M059J (cell line): Measurements from ENCODE around the gene NHEJ1. TPM values are rescaled to one million over a fixed set of nuclear protein-coding genes. Genes with fewer than 3 reads are reported as not detected.
A peak's percentile ranks its signal among the peaks of the same experiment; 100 is the strongest.

Experiments
- DNase-seq: peaks from one replicate; pipeline ENCODE4 v3.0.0-alpha.2; 2012; ENCODE audit warnings: low read depth
- total RNA-seq: library from RNA; depleted of rRNA; stranded (reverse); fragments of >200 nt; shearing (Covaris generic); gene quantifications from 2 replicates; pipeline ENCODE4 v1.2.3, GENCODE V29; 2014

NHEJ1 gene
- total RNA-seq, 1 experiment from 2014 or later = 13.6 TPM

DNA sequence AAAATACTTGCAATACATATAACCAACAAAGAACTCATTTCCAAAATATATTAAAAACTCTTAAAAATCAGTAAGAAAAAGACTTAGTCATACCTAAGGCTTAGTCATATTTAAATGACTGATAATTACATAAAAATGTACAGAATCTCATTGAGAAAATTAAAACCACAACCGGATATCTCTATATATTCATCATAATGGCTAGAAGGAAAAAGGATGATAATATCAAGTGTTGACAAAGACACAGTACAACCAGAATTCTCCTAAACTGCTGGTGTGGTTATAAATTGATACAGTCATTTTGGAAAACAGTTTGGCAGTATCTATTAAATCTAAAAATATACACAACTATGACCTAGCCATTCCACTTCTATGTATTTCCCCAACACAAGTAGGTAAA is 72.8 kb downstream of the NHEJ1 start:
- DNase-seq = no peak

DNA sequence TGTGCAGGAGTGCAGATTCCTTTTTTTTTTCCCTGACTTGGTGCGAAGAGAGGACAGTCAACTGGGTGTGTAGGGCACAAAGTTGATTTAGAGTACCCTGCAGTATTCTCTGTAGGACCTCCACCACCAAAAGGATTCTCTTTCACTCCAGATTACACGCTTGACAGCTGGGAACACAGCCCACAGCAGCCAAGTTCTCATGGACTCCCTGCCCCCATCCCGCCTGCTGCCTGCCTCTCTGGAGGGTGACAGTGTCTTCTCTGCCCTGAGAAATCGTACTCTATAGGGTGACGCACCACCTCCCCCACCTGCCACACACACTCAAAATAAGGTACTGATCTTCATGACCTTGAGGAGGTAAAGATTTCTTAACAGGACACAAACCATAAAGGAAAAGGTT is 73.3 kb downstream of the NHEJ1 start:
- DNase-seq = no peak

DNA sequence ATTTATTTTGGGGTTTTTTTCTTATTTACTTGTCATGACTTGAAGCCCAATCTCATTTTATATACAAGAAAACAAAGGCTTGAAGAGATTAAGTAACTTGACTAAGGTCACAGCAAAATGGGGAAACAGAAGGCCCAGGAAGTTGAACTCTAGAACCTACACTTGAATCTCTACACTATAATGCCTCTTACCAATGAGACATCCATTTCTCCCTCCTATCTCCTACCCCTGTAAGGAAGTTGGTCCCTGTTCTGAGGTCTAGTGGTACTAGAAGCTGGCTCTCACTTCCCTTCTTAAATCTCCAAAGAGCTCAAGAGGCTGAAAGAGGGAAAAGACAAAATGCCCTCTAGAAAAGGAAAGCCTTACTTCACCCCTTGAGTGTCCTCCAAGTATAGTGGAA is 74.4 kb downstream of the NHEJ1 start:
- DNase-seq = no peak

DNA sequence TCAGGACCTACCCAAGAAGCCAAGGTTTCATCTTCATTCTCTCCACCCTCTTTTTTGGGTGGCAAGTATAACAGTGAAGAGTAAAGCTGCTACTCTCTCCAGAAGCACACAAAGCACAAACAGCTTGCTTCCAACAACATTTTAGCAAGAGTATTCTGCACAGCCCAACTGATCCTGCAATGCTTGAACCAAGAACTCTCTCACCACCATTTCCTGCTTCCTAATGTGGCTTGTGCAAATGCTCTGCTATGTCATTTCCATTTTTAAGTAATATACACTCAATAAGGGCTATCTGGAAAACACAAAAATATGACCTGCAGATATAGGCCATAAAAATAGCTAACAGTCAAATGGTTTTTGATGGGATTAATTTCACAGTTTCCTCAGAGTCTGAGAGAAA is 75.8 kb downstream of the NHEJ1 start:
- DNase-seq = no peak

DNA sequence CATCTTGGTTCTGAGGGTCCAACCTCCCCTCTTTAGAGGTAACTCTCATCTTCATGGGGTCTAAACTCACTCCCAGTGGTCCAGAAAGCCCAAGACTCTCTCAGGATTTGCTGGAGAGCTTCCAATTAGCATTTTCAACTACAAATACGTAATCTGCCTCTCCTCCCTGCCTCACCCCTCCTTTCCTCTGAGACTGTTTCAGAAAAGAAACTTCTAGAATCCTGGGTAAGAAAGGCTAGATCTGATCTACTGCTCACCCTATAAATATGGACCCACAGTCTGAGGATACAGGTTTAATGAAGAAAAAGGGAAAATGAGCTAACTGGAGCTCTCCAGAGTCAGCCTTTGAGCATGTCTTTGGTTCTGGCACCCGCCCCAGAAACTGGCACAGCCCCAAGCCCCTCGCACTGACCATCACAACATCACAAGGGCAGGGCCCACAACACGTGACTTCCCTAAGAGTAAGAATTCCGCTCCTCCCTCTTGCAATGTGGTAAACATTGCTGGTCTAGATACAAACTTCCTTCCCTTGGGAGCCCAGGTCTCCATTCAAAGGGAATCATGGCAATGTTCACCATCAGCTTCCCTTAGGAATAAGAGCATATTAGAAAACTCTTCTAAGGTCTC is 78.2 kb downstream of the NHEJ1 start:
- DNase-seq = no peak

DNA sequence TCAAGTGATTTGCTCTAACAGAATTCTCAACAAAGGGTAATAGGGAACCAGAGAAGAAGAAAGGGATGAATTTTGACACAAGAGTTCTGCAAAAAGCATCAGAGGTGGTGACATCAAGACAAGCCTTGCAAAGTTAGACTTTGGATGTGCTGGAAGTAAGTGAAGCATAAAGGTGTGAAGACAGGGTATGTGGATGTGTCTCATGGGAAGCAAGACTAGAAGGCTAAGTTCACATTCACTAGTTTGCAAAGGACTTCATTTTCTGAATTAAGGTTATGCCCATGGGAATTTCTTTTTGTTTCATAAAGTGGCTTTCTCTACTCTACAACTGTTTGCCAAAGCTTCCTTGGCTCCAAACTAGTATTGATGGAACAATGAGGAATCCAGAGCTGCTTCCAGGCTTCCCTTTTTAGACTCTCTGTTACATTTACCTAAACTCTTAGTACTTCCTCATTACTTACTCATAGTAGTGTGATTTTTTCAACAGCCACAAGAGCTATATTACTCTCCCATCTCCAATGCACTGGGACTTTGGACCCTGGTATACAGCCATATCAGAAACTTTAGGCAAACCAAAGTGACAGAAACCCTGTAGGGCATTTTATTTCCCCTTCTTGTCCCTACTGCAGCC is 78.8 kb downstream of the NHEJ1 start:
- DNase-seq = no peak

DNA sequence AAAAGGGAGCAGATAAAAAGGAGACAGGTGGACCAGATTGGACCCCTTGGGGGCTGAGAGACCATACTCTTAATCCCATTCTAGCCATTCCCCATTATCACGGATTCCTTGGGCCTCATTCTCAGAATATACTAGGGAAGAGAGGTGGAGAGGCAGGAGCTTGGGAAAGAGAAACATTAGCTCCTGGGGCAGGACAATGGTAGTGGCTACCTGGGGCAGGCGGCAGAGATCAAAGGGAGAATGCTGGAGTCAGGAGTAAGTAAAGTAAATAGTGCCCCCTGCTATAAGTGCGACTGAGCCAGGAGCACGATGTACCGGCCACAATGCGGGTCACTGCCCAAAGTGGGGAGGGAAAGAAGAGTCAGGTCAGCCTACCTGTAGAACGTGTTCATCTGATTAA is 79.5 kb downstream of the NHEJ1 start:
- no peak for DNase-seq

DNA sequence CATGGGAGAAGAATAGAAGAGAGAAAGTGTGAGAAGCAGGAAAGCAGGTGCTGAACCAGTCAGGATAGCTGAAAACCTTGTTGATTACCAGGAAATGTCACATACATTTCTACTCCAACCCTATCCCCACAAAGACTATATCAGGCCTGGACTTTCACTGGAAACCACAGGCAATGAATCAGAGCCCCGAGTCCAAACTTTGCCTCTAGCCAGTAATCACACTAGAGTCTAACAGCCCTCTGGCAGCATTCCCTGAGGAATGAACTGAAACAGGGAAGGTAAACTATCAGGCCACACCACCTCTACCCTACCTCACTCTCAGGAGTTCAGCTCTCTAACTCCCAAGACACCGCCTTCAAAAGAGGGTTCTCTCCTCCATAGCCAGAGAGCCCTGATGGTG is 81.2 kb downstream of the NHEJ1 start:
- peak; percentile 72 for DNase-seq

DNA sequence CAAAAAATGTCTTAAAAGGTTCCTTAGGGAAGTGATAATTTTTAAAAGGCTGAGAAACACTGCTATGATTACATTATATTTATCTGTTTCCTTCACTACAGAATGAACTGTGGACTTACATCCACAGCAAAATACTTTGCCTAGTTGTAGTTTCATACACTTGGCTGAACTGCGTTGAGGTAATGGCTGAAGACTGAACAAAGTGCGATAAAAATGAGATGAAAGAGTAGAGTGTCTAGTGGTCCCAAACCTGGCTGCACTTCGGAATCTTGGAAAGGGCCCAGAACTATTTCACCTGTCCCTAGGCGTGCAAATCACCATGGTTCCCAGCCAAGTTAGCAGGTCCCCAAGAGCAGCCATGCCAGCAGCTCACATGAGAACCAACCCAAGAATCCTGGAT is 81.7 kb downstream of the NHEJ1 start:
- no peak for DNase-seq

DNA sequence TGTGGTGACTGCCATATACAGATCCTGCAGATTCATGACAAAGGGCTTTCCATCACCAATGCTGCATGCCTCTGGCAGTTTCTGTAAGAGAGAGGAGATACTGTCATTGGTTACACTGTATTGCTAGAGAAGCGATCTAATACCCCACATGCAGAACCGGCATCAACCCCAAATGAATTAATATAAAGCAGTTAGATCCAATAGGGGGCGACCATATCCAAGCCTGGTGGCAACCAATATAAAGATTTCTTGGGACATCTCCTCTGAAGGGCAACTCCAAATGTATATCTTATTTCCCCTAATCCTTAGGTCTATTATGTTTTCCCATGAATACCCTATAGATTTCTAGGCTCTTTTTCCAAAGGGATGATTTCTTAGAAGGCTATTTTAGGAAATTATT is 82.5 kb downstream of the NHEJ1 start:
- DNase-seq = no peak

DNA sequence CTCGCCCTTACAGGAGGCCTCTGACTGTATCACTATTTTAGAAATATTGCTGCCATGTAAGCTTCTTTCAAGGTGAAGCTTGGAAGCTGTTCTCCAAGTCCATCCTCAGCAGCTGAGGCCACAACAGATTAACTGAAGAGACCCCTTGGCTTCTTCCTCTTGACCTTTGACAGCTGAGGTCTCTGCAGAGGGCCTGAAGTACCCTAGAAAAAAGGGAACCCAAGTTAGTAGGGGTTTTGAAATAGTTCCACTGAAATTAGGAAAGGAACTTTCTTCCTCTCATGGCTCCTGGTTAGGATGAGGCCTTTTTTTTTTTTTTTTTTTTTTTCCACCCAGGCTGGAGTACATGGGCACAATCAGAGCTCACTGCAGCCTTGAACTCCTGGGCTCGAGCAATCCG is 84.4 kb downstream of the NHEJ1 start:
- no peak for DNase-seq

DNA sequence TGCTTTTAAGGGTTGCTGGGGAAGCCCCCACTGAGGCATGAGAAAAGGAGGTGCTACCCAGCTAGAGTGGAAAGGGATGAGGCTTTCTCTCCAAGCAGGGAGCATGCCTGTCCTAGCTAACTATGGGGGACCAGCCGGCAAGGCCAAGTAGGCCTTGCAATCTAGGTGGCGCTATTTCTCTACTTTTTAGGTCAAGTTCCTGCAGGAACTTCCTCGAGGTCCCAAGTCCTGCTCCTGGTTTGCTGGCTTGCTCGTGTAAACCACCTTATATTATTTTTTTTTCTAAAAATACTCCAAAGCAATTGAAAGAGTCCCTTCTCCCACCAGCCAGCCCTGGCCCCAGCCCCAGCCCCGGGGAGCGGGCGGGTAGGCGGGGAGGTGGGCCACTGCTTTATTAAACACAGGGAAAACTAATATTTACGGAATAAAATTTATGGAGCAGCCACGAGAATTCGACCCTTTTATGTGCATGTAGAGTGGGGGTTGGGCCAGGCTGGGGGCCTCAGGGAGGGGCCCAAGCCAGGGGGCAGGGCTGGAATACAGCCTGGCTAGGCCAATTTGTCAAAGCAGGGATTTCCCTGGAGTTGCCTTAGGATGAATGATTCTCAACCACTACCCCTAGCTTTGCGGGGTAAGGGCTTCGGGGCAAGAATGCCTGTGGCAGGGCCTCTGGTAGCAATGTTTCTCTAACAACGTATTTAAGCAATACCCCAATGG is 87.0 kb downstream of the NHEJ1 start:
- peak; percentile 54 for DNase-seq

DNA sequence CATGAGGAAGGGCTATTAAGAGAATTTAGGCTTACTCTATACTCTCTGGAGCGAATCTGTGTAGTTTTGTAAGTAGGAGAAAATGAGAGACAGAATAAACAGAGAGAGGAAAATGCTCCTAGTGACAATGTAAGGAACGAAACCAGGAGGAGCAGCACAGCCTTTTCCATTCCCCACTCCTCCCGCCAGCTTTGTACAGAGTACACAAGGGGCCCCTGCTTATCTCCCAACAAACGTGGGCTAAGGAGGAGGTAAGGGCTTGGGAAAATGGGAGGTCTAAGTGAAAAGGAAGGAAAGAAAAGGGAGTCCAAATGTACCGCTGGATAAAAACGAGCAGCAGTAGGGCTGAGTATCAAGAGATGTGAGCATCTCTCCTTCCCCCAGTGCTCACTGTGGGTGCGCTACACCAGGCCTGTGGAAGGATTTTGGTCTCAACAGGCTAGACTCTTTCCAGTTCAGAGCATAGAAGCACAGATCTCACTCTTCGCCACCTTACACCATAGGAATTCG is 87.8 kb downstream of the NHEJ1 start:
- DNase-seq = no peak

DNA sequence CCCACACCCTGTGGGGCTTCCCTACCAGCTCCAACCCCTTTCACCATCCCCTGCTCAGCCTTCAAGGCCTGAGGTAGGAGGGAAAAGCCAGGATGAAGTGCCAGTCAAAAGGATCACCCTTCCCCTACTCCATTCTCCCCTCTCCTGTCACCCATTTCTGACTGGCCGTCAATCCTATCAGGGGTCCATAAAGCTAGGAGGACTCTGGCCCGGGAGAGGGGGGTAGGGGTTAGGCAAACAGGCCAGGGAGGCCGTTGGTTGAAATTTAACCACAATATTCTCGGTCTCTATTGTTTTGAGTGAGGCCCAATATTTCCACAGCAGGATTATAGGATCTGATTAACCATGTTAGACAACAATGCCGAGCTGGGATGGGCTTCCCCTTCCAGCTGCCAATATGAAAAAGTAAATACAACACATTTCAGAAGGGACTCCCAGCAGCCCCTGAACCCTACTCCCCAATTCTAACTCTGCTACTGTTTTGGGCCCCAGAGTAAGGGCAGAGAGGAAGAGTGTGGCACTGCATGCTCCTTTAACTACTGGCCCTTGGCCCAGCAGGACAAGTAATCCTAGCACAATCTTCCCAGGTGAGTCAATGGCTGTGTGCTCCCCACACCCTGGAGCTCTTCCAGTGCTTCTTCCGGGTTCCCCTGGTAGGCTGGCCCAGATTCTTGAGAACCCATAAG is 89.3 kb downstream of the NHEJ1 start:
- DNase-seq = peak; percentile 44

DNA sequence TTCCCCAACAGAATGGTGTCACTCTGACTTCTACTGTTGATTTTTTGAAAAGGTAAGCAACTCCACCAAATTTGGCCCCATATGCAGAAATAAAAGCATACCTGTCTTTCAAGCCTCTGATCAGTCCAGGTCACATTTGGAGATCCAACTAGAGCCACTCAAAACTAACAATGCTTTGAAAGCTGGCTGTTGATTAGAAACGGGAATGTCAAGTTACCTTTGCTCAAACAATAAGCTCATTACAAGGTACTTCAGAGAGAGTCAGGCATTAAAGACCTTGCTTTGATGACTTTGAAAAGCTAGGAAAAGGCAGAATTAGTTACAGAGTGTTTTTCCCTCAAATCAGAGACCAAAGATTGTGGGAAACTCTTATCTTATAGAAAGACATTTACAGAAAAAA is 95.1 kb downstream of the NHEJ1 start:
- DNase-seq = no peak

DNA sequence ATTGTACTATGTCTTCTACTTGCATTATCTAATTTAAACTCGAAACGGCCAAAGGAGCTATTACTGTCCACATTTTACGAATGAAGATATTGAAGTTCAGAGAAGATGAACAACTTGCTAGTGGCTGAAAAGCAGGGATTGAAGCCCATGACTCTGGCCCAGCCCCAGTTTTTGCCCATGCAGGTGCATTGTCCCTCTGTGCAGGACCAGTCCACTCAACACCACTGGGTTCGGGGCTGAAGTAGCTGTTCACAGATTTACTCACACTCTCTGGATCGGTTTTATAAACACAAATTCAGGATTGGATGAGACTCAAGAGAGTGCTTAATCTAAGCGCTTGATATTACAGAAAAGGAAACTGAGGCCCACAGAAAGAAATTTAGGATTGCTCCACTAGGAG is 98.5 kb downstream of the NHEJ1 start:
- DNase-seq = no peak

DNA sequence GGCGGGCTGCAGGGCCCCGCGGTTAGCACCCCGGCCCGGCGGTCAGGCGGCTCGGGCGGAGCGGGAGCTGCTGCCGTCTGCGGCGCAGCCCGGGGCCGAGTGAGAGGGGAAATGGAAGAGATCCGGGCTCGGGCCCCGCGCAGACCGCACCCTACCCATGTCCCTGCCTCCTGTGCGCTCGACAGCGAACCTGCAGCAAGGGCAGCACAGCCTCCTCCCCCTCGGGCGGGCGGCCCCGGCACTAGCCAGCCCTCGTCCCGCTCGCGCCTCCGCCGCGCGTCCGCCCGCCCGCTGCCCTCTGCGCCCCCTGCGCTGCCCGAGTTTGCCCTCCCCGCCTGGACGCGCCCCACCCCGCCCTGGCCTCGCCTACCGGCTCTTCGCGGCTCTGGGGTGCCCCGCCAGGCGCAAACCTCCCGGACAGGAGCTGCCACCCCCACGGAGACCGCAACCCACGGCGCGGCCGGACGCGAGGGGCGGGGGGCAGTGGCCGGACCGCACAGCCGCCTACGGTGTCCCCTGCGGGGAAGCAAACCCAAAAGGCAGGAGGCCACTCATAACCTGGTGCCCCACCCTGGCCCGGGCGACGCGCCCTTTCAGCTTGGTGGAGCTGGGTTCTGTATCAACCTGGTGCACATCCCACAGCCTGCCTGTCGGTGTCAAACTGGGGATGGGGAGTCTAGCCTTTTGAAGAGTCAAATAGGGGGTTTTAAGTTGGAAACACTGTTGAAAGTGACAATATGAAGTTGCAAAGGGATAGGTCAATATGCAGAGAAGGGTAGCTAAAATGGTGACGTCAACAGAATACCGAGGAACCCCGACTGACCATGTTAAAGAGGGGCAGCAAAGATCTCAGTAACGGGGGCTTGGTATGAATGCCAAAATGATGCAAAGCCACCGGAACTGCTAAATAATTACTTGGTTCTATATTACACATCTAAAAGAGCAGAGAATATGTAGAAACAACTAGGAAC is 99.5 kb downstream of the NHEJ1 start, which contains the start of gene IHH:
Gene IHH (minus strand): TSS at position 101 of the 971 bp plus-strand sequence. CDS start 454 bp downstream, outside the sequence.
- no peak for DNase-seq

DNA sequence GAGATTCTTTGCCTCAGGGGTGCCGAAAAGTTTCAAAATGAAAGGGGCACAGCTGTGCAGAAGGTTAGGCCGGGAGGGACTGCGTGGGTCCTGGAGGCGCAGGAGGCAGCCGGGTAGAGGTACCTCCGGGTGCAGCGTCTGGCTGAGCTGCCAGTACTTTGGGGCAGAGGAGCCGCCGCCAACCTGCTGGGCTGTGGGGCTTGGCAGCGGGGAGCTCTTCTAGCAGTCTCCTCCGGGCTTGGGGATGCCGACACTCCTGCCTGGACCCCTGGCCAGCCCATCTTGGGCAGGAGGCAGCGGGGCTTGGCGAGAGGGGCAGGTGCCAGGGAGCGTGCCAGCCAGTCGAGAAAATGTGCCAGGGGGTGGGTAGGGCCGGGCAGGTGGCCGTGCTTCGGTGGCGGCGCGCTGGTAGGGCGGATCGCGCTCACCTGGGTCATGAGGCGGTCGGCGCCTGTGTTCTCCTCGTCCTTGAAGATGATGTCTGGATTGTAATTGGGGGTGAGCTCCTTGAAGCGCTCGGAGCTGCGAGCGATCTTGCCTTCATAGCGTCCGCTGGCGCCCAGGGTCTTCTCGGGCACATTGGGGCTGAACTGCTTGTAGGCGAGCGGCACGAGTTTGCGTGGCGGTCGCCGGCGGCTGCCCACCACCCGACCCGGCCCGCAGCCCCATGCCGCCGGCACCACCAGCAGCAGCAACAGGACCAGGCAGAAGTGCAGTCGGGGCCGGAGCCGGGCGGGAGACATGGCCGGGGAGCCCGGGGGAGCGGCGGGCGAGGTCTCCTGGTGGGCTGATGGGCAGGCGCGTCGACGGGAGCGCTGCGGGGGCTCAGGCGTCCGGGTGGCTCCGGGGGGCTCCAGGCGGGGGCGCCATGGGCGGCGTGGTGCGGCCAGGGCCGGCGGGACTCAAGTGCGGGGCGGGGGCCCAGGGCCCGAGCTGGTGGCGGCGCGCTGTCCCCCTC is 100.6 kb downstream of the NHEJ1 start:
- DNase-seq = no peak

DNA sequence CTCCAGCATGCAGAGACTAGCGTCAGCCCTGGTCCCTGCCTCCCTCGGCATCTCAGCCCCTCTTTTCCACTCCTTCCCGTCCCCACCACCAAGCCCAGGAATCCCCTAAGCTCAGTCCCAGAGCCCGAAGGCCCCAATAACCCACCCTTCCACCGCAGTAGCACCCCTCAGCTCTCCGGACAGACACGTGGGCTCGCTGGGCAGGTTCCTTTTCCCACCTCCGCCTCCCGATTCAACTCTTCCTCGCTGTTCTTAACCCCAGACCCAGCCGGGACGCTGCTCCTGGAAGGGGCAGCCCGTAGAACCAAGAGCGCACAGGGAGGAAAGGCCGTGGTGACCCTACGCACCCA is 101.3 kb downstream of the NHEJ1 start:
- no peak for DNase-seq
